Erythroblast (primary cell): ENCODE results near the gene TMC3.

ENCODE experiments used
- GATA1 ChIP-seq: IDR thresholded peaks from 2 replicates; pipeline ENCODE4 v1.6.1; 2011; ENCODE audit warnings: low read depth, mild to moderate bottlenecking, control low read depth, low read length, moderate library complexity
- POLR2A ChIP-seq: IDR thresholded peaks from 2 replicates; pipeline ENCODE4 v1.6.1; 2011; ENCODE audit warnings: mild to moderate bottlenecking, low read length

DNA sequence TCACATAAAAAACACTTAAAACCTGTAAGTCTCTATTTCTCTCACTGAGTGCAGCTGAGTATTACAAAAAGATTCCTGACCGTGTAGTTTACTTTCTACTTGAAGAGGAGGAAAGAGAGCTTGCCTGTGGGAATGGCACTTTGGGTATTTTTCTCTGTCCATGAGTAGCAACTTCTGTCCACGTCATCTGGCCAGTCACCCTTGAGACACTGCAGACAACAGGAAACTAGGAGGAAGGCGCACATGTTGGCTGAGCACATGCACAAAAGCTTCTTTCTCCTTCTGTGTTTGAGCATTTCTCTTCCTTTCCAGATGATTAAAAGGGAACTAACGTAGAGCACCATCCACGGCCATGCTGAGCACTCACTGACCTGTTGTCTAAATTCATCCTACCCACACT, 69.8 kb downstream of the TMC3 start:
- TF ChIP-seq POLR2A (no peak), GATA1 (no peak)
